MCF 10A (cell line): ENCODE data around the gene RPTOR. TPM values are rescaled to one million over a fixed set of nuclear protein-coding genes. Genes with fewer than 3 reads are reported as not detected.

Experiments
- BruUV-seq: library from RNA; stranded (reverse); fragments of 400-500 nt; replicated peaks from 2 replicates; lab custom pipeline; 2021; lab: Mats Ljungman, UMichigan
- CTCF ChIA-PET: fragments of 300-600 bp; sonication (Branson Sonifier 250); formaldehyde crosslinking; extraction: SDS; loops from one replicate; lab custom pipeline; 2021; ENCODE audit warnings: antibody characterized with exemption, inconsistent platforms; lab: Yijun Ruan, JAX
- POLR2A ChIA-PET: fragments of 300-600, 350-650 bp; sonication (Branson Sonifier 250); formaldehyde crosslinking; extraction: SDS; loops from one replicate; lab custom pipeline; 2020; ENCODE audit warnings: antibody characterized with exemption, inconsistent platforms; lab: Yijun Ruan, JAX
- DNase-seq: peaks from one replicate; pipeline ENCODE4 v3.0.0-alpha.2; 2018; ENCODE audit not compliant: unreplicated experiment
- H3K27ac Mint-ChIP-seq: one replicate; pipeline ENCODE4 v1.8.0; 2022; ENCODE audit warnings: mild to moderate bottlenecking, low read depth, mixed read lengths; ENCODE audit not compliant: unreplicated experiment
- H3K27me3 Mint-ChIP-seq: one replicate; pipeline ENCODE4 v1.8.0; 2022; ENCODE audit warnings: mixed read lengths; ENCODE audit not compliant: insufficient read depth, unreplicated experiment
- H3K36me3 Mint-ChIP-seq: one replicate; pipeline ENCODE4 v1.8.0; 2022; ENCODE audit warnings: mild to moderate bottlenecking, moderate library complexity, mixed read lengths; ENCODE audit not compliant: insufficient read depth, unreplicated experiment
- H3K4me1 Mint-ChIP-seq: one replicate; pipeline ENCODE4 v1.8.0; 2022; ENCODE audit warnings: mixed read lengths; ENCODE audit not compliant: insufficient read depth, unreplicated experiment
- H3K4me3 Mint-ChIP-seq: one replicate; pipeline ENCODE4 v1.8.0; 2022; ENCODE audit warnings: mild to moderate bottlenecking, moderate library complexity, mixed read lengths; ENCODE audit not compliant: unreplicated experiment
- H3K9me3 Mint-ChIP-seq: one replicate; pipeline ENCODE4 v1.8.0; 2022; ENCODE audit warnings: mixed read lengths; ENCODE audit not compliant: unreplicated experiment
- CTCF ChIP-seq: fragments of 200-600 bp; IDR thresholded peaks from one replicate; pipeline ENCODE4 v1.8.0; 2022; ENCODE audit warnings: antibody characterized with exemption, mild to moderate bottlenecking; ENCODE audit not compliant: unreplicated experiment
- intact Hi-C: fragments of 100-400 bp; cut with micrococcal nuclease; formaldehyde crosslinking; loops from 2 replicates; pipeline ENCODE4 v1.14.1; 2022
- total RNA-seq: library from RNA; stranded (reverse); gene quantifications from 2 replicates; pipeline ENCODE4 v1.2.3, GENCODE V29; 2022

Gene RPTOR
- total RNA-seq, 1 experiment from 2014 or later = 41.3 TPM

DNA sequence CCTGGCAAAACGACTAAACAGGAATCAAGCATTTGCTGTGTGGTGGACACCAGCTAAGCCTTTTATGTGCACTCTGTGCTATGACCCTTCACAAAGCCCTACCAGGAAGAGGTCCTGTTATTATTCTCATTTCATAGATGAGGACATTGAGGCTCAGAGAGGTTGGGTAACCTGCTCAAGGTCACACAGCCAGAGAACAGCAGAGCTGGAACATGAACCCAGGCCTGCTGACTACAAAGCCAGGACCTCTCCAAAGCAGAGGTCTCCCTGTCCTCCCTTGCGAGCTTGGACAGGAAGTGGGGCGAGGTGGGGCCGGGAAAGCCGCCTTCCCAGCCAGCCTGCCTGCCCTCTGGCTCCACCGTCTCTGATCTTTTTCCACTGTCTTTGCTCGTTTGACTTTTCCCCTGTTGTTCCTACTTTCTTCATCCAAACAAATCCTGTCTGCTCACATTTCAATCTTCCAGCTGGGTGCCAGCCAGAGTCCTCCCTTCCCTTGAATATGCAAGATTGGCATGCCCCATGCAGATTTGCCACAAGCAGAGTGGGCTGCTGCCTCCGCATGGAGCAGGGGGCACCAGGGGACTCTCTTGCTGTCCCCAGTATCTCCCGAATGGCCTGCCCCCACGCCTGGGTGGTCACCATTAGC is 23.7 kb upstream of the RPTOR start:
- H3K36me3 Mint-ChIP-seq = no peaks in the 10 kb centered on the region
- CTCF ChIA-PET = no interaction called here
- DNase-seq = no peak
- H3K27ac Mint-ChIP-seq = no peak overlapping the region
- POLR2A ChIA-PET = no interaction called here
- no peak for TF ChIP-seq CTCF
- no TSS peak for BruUV-seq
- no peaks in the 10 kb centered on the region for H3K4me1 Mint-ChIP-seq
- H3K27me3 Mint-ChIP-seq = no peaks in the 10 kb centered on the region
- intact Hi-C loops = no loop called here
- no peaks in the 10 kb centered on the region for H3K9me3 Mint-ChIP-seq
- no peak overlapping the region for H3K4me3 Mint-ChIP-seq

DNA sequence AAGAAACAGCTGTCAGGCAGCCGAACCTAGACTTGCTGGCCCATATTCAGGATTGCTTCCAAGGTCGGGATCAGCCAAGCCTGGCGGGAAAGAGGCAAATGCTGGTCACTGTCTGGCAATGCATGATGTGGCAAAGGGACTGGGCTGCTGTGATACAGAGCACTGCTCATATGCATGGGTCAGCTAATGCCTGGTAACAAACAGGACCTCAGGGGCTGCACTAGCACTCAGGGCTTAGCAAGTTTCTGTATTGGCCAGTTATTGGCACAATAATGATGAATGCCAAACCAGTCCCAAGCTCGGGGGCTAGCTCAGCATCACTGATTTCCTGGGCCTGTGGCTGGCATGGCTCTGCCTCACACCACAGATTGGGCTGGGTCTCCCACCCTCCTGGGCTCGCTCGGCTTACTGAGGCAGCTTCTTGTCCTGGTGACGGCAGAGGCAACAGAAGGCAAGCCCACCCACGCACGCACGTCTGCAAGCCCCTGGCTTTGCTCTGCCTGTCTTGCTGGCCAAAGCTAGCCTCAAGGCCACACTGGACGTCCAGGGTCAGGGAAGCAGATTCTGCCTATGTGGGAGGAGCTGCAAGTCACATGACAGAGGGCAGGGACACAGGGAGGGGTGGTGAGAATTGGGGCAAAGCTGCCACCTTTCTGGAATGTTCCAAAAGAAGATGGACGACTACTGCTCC is 21.4 kb upstream of the RPTOR start:
- no peak for TF ChIP-seq CTCF
- ChIA-PET POLR2A (no interaction called here), CTCF (no interaction called here)
- Mint-ChIP-seq H3K36me3 (no peaks in the 10 kb centered on the region), H3K27ac (no peak overlapping the region), H3K4me1 (peaks cover 8% of the 10 kb centered on the region), H3K27me3 (no peaks in the 10 kb centered on the region), H3K9me3 (no peaks in the 10 kb centered on the region), H3K4me3 (no peak overlapping the region)
- intact Hi-C loops = no loop called here
- BruUV-seq = no TSS peak
- DNase-seq = no peak

- no TSS peak for BruUV-seq
- TF ChIP-seq CTCF = no peak
- H3K27me3 Mint-ChIP-seq = no peaks in the 10 kb centered on the region
- H3K4me3 Mint-ChIP-seq = no peak overlapping the region
- no peaks in the 10 kb centered on the region for H3K9me3 Mint-ChIP-seq
- DNase-seq = no peak
- H3K36me3 Mint-ChIP-seq = no peaks in the 10 kb centered on the region
- intact Hi-C loops = no loop called here
- ChIA-PET CTCF (no interaction called here), POLR2A (no interaction called here)
- H3K4me1 Mint-ChIP-seq = peaks cover 8% of the 10 kb centered on the region
- H3K27ac Mint-ChIP-seq = no peak overlapping the region
Observed at GRCh38 chr17:80523956-80524712, 20.5 kb upstream of the RPTOR start.
